Type B pancreatic cell (in vitro differentiated cells): ENCODE results near the gene IL24. TPM values are rescaled to one million over a fixed set of nuclear protein-coding genes. Genes with fewer than 3 reads are reported as not detected.

Experiments
- DNase-seq: peaks from one replicate; pipeline ENCODE4 v3.0.0; 2021; ENCODE audit warnings: mixed read lengths; ENCODE audit not compliant: unreplicated experiment; ENCODE audit errors: extremely low spot score
- H3K27ac Mint-ChIP-seq: 2 replicates; pipeline ENCODE4 v1.8.0; 2021; ENCODE audit warnings: mild to moderate bottlenecking, mixed read lengths
- H3K27me3 Mint-ChIP-seq: 2 replicates; pipeline ENCODE4 v1.8.0; 2021; ENCODE audit warnings: mixed read lengths
- H3K36me3 Mint-ChIP-seq: 2 replicates; pipeline ENCODE4 v1.8.0; 2021; ENCODE audit warnings: mixed read lengths
- H3K4me1 Mint-ChIP-seq: one replicate; pipeline ENCODE4 v1.8.0; 2021; ENCODE audit warnings: mixed read lengths; ENCODE audit not compliant: unreplicated experiment
- H3K4me3 Mint-ChIP-seq: 2 replicates; pipeline ENCODE4 v1.8.0; 2021; ENCODE audit warnings: mild to moderate bottlenecking, mixed read lengths
- H3K9me3 Mint-ChIP-seq: 2 replicates; pipeline ENCODE4 v1.8.0; 2021; ENCODE audit warnings: mixed read lengths
- total RNA-seq: library from RNA; stranded (reverse); gene quantifications from 2 replicates; pipeline ENCODE4 v1.2.1, GENCODE V29; 2021; ENCODE audit warnings: low replicate concordance
- TF ChIP-seq, protein P1 (sequence below): fragments of 200-600 bp; sonication (generic); conservative IDR thresholded peaks from 2 replicates; pipeline ENCODE4 v1.5.0; 2021; ENCODE audit warnings: antibody characterized with exemption, mild to moderate bottlenecking

The IL24 gene
- total RNA-seq, 1 donor from 2014 or later = not detected

DNA sequence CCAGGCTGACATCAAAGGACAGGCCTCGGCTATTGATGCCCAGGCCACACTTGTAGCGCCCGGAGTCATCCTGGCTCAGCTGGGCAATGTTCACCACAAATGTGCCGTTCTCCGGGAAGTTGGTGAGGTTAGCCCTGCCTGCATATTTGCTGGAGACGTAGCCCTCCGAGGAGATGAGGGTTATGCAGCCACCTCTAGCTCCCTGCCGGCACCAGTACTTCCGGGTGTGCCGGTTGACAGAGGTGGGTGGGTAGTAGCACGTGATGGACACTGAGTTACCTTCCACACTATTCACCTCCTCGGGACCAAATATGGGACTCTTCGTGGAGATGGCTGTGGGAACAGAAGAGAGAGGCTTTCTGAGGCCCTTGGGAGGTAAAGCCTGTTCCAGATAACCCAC is 41.9 kb downstream of the IL24 start:
- Mint-ChIP-seq H3K27ac (no peak overlapping the region), H3K4me3 (no peak overlapping the region), H3K4me1 (no peaks in the 10 kb centered on the region), H3K9me3 (no peaks in the 10 kb centered on the region), H3K27me3 (peaks cover 3% of the 10 kb centered on the region), H3K36me3 (no peaks in the 10 kb centered on the region)
- no peak for DNase-seq
- TF ChIP-seq, protein P1, sequence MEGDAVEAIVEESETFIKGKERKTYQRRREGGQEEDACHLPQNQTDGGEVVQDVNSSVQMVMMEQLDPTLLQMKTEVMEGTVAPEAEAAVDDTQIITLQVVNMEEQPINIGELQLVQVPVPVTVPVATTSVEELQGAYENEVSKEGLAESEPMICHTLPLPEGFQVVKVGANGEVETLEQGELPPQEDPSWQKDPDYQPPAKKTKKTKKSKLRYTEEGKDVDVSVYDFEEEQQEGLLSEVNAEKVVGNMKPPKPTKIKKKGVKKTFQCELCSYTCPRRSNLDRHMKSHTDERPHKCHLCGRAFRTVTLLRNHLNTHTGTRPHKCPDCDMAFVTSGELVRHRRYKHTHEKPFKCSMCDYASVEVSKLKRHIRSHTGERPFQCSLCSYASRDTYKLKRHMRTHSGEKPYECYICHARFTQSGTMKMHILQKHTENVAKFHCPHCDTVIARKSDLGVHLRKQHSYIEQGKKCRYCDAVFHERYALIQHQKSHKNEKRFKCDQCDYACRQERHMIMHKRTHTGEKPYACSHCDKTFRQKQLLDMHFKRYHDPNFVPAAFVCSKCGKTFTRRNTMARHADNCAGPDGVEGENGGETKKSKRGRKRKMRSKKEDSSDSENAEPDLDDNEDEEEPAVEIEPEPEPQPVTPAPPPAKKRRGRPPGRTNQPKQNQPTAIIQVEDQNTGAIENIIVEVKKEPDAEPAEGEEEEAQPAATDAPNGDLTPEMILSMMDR = no peak

- no peak overlapping the region for H3K27ac Mint-ChIP-seq
- no peaks in the 10 kb centered on the region for H3K4me1 Mint-ChIP-seq
- no peak overlapping the region for H3K4me3 Mint-ChIP-seq
- H3K36me3 Mint-ChIP-seq = no peaks in the 10 kb centered on the region
- DNase-seq = no peak
- H3K27me3 Mint-ChIP-seq = peaks cover 9% of the 10 kb centered on the region
- no peaks in the 10 kb centered on the region for H3K9me3 Mint-ChIP-seq
- TF ChIP-seq, protein P1 = no peak
Measured at GRCh38 chr1:206939841-206940587, 42.8 kb downstream of the IL24 start.

DNA sequence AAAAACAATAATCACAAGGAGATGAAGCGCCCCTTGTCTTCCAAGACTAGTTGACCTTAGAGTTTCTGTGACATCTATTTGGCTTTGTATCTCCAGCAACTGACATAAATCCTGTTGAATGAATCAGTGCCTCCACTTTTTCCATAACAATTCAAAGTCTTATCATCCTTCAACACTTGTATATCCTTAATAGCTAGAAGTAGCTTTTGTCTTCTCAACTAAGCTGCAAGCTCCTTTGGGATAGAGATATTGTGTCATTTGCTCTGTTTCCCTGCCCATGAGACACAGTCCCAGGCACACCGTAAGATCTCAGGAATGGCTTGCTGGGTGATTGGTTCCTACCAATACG is 43.3 kb downstream of the IL24 start:
- no peak overlapping the region for H3K27ac Mint-ChIP-seq
- peaks cover 14% of the 10 kb centered on the region for H3K27me3 Mint-ChIP-seq
- no peaks in the 10 kb centered on the region for H3K4me1 Mint-ChIP-seq
- TF ChIP-seq, protein P1 = no peak
- no peaks in the 10 kb centered on the region for H3K9me3 Mint-ChIP-seq
- DNase-seq = no peak
- no peak overlapping the region for H3K4me3 Mint-ChIP-seq
- no peaks in the 10 kb centered on the region for H3K36me3 Mint-ChIP-seq

DNA sequence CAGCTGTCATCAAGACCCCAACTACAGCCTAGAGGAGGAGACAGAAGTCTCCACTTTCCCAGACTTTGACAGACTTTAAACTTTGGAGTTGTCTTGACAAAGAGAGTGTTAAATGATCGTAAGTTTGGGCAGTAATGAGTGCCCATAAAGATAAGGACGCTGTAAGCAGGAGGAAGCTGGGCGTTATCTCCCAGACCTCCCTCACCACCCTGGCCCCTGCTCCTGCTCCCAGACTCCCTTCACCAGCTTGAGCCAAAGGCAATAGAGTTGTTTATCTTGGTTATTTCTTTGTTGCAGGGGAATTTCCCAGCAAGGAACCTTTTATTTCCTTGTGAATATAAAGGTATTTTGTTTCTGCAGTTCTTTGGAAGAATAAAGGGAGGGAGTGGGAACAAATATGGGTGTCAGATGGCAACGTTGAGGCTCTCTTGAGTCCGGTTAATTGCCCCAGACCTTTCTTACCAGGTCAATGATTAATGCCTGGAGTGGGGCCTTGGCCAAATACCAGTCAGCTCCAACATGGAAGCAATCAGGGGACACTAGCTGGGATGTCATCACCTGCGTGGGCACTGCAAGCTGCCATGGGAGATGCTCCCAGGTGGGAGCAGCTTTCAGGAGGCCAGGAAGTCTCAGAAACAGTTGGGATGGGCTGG is 44.6 kb downstream of the IL24 start:
- no peak for DNase-seq
- no peaks in the 10 kb centered on the region for H3K4me1 Mint-ChIP-seq
- TF ChIP-seq, protein P1 = no peak
- H3K27me3 Mint-ChIP-seq = peaks cover 20% of the 10 kb centered on the region
- H3K4me3 Mint-ChIP-seq = no peak overlapping the region
- H3K9me3 Mint-ChIP-seq = no peaks in the 10 kb centered on the region
- no peaks in the 10 kb centered on the region for H3K36me3 Mint-ChIP-seq
- no peak overlapping the region for H3K27ac Mint-ChIP-seq

DNA sequence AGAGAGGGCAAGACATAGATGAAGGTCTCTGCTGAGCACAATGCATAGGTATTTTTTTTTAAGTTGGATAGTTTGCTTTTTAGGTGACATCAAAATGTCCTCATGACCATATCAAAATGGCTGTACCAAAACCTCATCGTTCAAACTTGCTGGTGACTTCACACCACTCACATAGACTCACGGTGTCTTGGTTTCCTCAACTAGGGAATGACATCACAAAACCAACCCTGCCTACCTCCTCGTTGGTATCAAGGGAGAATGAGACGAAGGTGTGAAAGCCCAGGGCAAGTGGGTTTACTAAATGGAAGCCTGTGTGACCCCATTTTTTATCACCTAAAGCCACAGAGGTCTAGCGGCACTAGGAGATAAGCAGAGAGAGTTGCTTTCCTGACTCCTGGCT is 47.5 kb downstream of the IL24 start:
- H3K4me1 Mint-ChIP-seq = peaks cover 11% of the 10 kb centered on the region
- no peak overlapping the region for H3K27ac Mint-ChIP-seq
- TF ChIP-seq, protein P1 = no peak
- no peaks in the 10 kb centered on the region for H3K36me3 Mint-ChIP-seq
- no peaks in the 10 kb centered on the region for H3K9me3 Mint-ChIP-seq
- H3K4me3 Mint-ChIP-seq = no peak overlapping the region
- DNase-seq = no peak
- peaks cover 29% of the 10 kb centered on the region for H3K27me3 Mint-ChIP-seq
